ENCODE results near the gene GON4L.
A peak's percentile ranks its signal among the peaks of the same experiment; 100 is the strongest.
"Not testable (repeated sequence)": the region's sequence is repeated elsewhere in the genome, so short reads cannot be mapped to it uniquely, and the experiment has no call there.

The GON4L gene

GRCh38 chr1:155718524-155719115 lies 138.4 kb downstream of the GON4L start:
- H3K27me3 Mint-ChIP-seq, H3K27ac Mint-ChIP-seq, DNase-seq, H3K4me3 Mint-ChIP-seq, H3K9me3 Mint-ChIP-seq: not testable (repeated sequence)
- Mint-ChIP-seq H3K4me1 (peaks cover 20% of the 10 kb centered on the region), H3K36me3 (peaks cover 23% of the 10 kb centered on the region)
- CTCF ChIA-PET: interaction anchor here (1.1 kb wide), 1 partner anchor 11 kb away, joined by 3 read pairs; no protein-coding TSS in a partner anchor

- Mint-ChIP-seq H3K27ac (no peak overlapping the region), H3K9me3 (no peaks in the 10 kb centered on the region), H3K4me1 (peaks cover 20% of the 10 kb centered on the region), H3K36me3 (peaks cover 26% of the 10 kb centered on the region), H3K27me3 (no peaks in the 10 kb centered on the region), H3K4me3 (no peak overlapping the region)
- CTCF ChIA-PET: no interaction called here
- DNase-seq: no peak
These were observed 140.0 kb downstream of the GON4L start for GRCh38 chr1:155717041-155717440.

GRCh38 chr1:155715777-155716176 lies 141.2 kb downstream of the GON4L start:
- Mint-ChIP-seq H3K4me1 (peaks cover 20% of the 10 kb centered on the region), H3K27ac (peak overlapping the region; percentile 22), H3K9me3 (no peaks in the 10 kb centered on the region), H3K36me3 (peaks cover 27% of the 10 kb centered on the region), H3K4me3 (no peak overlapping the region), H3K27me3 (no peaks in the 10 kb centered on the region)
- DNase-seq: no peak
- CTCF ChIA-PET: interaction anchor here (0.7 to 1.3 kb wide), 4 partner anchors 8 to 13 kb away, joined by 3 read pairs; no protein-coding TSS in a partner anchor

- H3K27me3 Mint-ChIP-seq, DNase-seq, H3K27ac Mint-ChIP-seq, H3K9me3 Mint-ChIP-seq, H3K4me3 Mint-ChIP-seq: not testable (repeated sequence)
- Mint-ChIP-seq H3K36me3 (peaks cover 28% of the 10 kb centered on the region), H3K4me1 (peaks cover 20% of the 10 kb centered on the region)
- CTCF ChIA-PET: interaction anchor here (0.7 to 1.3 kb wide), 4 partner anchors 7 to 14 kb away, joined by 3 read pairs; no protein-coding TSS in a partner anchor
These were observed 142.0 kb downstream of the GON4L start for GRCh38 chr1:155715056-155715455.

GRCh38 chr1:155713075-155713474 lies 143.9 kb downstream of the GON4L start:
- Mint-ChIP-seq H3K9me3 (no peaks in the 10 kb centered on the region), H3K4me3 (no peak overlapping the region), H3K27ac (no peak overlapping the region), H3K4me1 (peaks cover 21% of the 10 kb centered on the region), H3K36me3 (peaks cover 29% of the 10 kb centered on the region), H3K27me3 (no peaks in the 10 kb centered on the region)
- DNase-seq: no peak
- CTCF ChIA-PET: no interaction called here

GRCh38 chr1:155712636-155713035 lies 144.4 kb downstream of the GON4L start:
- H3K27me3 Mint-ChIP-seq, H3K27ac Mint-ChIP-seq, CTCF ChIA-PET, H3K4me3 Mint-ChIP-seq, H3K9me3 Mint-ChIP-seq: not testable (repeated sequence)
- DNase-seq: peak; percentile 25
- peaks cover 24% of the 10 kb centered on the region for H3K4me1 Mint-ChIP-seq
- peaks cover 31% of the 10 kb centered on the region for H3K36me3 Mint-ChIP-seq

GRCh38 chr1:155711457-155711856 lies 145.6 kb downstream of the GON4L start:
- H3K4me3 Mint-ChIP-seq, DNase-seq, H3K9me3 Mint-ChIP-seq, H3K27me3 Mint-ChIP-seq, CTCF ChIA-PET: not testable (repeated sequence)
- peak overlapping the region; percentile 34 for H3K27ac Mint-ChIP-seq
- H3K36me3 Mint-ChIP-seq: peaks cover 31% of the 10 kb centered on the region
- peaks cover 16% of the 10 kb centered on the region for H3K4me1 Mint-ChIP-seq

- no peaks in the 10 kb centered on the region for H3K27me3 Mint-ChIP-seq
These were observed 147.6 kb downstream of the GON4L start for GRCh38 chr1:155709391-155709790.

GRCh38 chr1:155706139-155706538 lies 150.9 kb downstream of the GON4L start:
- H3K27ac Mint-ChIP-seq: no peak overlapping the region
- no peak overlapping the region for H3K4me3 Mint-ChIP-seq
- CTCF ChIA-PET: interaction anchor here (0.8 kb wide), 1 partner anchor 9 kb away, joined by 3 read pairs; no protein-coding TSS in a partner anchor
- peaks cover 13% of the 10 kb centered on the region for H3K4me1 Mint-ChIP-seq
- peaks cover 11% of the 10 kb centered on the region for H3K36me3 Mint-ChIP-seq
- no peaks in the 10 kb centered on the region for H3K27me3 Mint-ChIP-seq
- no peak for DNase-seq
- H3K9me3 Mint-ChIP-seq: no peaks in the 10 kb centered on the region

More at GRCh38 chr1:155709391-155709790, 147.6 kb downstream of the GON4L start:
- no peak for DNase-seq
- H3K4me3 Mint-ChIP-seq: no peak overlapping the region
- CTCF ChIA-PET: no interaction called here
- H3K36me3 Mint-ChIP-seq: peaks cover 25% of the 10 kb centered on the region
- H3K4me1 Mint-ChIP-seq: peaks cover 11% of the 10 kb centered on the region
- H3K27ac Mint-ChIP-seq: no peak overlapping the region
- H3K9me3 Mint-ChIP-seq: no peaks in the 10 kb centered on the region

- CTCF ChIA-PET, H3K9me3 Mint-ChIP-seq, H3K27ac Mint-ChIP-seq, H3K36me3 Mint-ChIP-seq, H3K27me3 Mint-ChIP-seq, H3K4me3 Mint-ChIP-seq, DNase-seq: not testable (repeated sequence)
- H3K4me1 Mint-ChIP-seq: peaks cover 15% of the 10 kb centered on the region
These were observed 152.6 kb downstream of the GON4L start for GRCh38 chr1:155704414-155704813.

- no peak for DNase-seq
- Mint-ChIP-seq H3K9me3 (no peaks in the 10 kb centered on the region), H3K4me1 (peaks cover 15% of the 10 kb centered on the region), H3K27me3 (no peaks in the 10 kb centered on the region), H3K36me3 (peaks cover 7% of the 10 kb centered on the region), H3K4me3 (no peak overlapping the region), H3K27ac (no peak overlapping the region)
- CTCF ChIA-PET: no interaction called here
These were observed 153.8 kb downstream of the GON4L start for GRCh38 chr1:155703216-155703615.

- not testable (repeated sequence) for H3K36me3 Mint-ChIP-seq, H3K27me3 Mint-ChIP-seq, H3K9me3 Mint-ChIP-seq, DNase-seq, H3K27ac Mint-ChIP-seq, H3K4me3 Mint-ChIP-seq
- CTCF ChIA-PET: interaction anchor here (0.7 kb wide), 1 partner anchor 606 kb away, joined by 3 read pairs; no protein-coding TSS in a partner anchor
- H3K4me1 Mint-ChIP-seq: peaks cover 12% of the 10 kb centered on the region
These were observed 155.3 kb downstream of the GON4L start for GRCh38 chr1:155701675-155702074.
